ENCODE measurements around the gene ZFPM1.

Gene ZFPM1

DNA sequence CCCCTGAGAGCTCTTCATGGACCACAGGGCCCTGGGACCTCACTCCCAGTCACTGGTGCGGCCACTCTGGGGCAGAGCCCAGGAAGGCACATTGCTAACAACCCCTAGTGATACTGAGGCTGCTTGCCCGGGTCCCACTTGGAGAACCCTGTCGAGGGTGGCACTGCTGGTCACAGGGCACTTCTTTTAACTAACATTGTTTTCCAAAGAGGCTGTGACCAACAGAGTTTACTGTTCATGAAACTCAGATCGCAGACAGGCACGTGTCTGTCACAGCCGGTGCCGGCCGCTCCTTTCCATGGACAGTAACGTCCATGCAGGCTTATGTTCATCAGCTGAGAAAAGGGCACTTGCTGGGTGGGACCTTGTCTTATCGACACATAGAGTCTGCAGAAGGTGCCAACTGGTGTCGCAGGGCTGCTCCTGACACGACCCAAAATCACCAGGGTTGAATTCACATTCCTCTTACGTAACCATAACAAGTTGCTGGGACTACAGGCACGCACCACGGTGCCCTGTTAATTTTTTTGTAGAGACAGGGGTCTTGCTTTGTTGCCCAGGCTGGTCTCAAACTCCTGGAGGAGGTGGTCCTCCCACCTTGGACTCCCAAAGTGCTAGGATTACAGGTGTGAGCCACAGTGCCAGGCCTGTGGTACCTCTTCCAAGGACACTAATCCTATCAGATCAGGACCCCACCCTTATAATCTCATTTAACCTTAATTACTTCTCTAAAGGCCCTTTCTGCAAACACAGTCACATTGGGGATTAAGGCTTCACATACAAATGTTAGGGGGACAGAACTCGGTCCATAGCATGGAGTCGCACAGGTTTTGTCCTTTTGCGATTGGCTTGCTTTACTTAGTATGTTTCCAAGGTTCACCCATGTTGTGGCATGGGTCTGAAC, 115.9 kb downstream of the ZFPM1 start:
- DNase-seq (ENCODE audit: low spot score), result no peak

DNA sequence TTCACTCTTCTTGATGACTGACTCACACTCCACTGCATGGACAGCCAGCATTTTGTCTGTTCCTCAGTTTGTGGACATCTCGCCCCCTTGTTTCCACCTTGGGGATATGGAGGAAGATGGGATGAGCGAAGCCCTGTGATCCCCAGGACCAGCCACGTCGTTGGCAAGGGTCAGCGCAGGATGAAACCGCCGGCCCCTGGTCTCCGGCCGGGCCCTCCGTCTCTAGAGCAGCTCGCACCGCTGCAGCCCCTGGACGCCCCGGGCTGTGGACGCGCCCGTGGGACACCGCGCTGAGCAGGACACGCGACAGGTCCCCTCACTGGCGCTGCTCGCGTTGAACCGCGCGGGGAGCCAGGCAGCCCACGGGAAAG, 116.5 kb downstream of the ZFPM1 start:
- DNase-seq (ENCODE audit: low spot score), result peak; percentile 35

DNA sequence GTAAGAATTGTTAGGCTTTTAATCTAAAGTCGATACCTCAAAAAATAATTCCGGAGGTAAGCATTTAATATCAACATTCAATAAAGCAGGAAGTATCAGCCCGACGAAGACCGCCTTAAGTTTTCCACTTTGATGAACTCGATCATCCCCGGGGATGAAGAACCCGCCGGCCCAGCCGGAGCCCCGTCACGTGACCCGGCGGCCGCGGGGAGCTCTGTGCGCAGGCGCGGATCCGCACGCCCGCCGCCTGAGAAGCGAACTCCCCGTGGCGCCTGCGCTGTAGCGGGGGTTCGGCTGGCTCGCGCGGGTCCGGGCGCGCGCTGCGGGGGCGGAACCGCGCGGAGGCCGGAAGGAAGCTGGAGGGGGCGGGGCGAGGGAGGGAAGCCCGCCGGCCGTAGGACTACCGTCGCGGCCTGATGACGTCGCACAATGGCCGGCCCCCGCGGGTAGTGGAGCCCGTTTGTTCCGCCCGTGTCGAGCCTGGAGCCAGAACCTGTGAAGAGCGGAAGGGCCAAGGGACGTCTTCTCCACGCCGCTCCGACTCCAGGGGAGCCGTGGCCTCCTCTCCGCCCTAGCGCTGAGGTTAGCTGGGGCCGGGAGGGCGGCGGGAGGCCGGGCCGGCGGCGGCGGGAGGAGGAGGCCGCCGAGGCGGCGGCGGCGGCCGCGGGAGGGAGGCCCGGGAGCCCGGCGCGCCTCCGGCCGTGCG, 117.1 kb downstream of the ZFPM1 start, which contains the start of gene ZC3H18:
Gene ZC3H18 (plus strand): TSS at position 419 of the 706 bp plus-strand sequence. CDS start 6,721 bp downstream, outside the sequence.
- peak; percentile 100 for DNase-seq (ENCODE audit: low spot score)

DNA sequence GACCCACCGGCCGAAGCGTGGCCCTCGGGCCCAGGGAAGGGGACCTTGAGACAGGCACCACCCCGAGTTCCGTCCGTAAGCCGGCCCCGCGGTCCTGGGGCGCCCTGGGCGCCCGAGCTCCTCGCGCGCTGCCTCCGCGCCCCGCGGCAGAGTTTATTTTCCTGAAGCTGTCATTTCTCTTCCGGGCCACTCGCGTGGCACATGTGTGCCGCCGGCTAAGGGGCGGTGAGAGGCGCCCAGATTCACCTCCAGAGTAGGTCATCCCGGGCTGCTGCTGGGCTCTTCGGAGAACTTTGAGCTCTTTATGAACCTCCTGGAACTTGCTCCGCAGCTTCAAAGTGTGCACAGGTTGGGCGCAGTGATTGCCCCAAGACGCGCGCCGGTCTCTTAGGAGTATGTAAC, 117.6 kb downstream of the ZFPM1 start:
- DNase-seq (ENCODE audit: low spot score), result peak; percentile 40

DNA sequence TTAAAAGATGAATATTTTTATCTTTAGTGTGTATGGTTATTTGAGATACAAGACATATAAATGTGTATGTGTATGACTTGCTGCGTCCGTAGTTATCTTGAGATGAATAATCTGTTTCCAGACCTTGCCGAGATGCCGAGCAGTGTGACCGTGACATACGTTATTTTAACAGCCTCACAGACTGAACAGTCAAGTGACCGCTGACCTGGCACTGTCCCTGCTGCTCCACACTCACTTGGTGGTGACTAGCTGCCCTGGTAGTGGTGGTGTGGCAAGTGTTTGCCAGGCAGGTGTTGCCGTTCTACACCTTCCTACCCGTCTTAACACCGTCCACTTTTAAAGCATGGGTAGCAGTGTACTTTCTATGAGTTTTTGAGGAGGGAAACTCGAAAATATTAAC, 122.2 kb downstream of the ZFPM1 start:
- no peak for DNase-seq (ENCODE audit: low spot score)

DNA sequence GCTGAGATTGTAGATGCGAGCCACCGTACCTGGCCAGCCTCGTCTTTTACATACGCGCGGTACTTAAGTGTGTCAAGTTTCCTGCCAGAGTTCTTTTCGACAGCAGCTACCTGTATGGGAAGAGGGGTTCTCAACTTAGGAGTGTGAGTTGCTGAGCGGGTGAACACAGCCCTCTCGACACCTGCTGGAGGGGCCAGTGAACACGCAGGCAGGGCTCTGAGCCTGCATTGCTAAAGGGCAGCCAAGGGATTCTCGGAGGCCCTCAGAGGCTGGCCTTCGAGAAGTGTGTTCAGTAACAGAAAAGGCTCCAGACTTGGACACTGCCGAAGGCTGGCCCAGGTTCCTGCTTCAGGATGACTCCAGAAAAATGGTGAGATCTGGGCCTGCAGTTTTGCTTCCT, 123.2 kb downstream of the ZFPM1 start:
- DNase-seq (ENCODE audit: low spot score), result no peak

DNA sequence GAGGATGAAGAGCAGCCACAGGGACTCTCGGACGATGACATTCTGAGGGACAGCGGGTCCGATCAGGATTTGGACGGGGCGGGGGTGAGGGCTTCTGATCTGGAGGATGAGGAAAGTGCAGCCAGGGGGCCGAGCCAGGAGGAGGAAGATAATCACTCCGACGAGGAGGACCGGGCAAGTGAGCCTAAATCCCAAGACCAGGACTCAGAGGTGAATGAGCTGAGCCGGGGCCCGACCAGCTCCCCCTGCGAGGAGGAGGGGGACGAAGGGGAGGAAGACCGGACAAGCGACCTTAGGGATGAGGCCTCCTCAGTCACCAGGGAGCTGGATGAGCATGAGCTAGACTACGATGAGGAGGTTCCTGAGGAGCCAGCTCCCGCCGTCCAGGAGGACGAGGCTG, 124.1 kb downstream of the ZFPM1 start:
- no peak for DNase-seq (ENCODE audit: low spot score)

DNA sequence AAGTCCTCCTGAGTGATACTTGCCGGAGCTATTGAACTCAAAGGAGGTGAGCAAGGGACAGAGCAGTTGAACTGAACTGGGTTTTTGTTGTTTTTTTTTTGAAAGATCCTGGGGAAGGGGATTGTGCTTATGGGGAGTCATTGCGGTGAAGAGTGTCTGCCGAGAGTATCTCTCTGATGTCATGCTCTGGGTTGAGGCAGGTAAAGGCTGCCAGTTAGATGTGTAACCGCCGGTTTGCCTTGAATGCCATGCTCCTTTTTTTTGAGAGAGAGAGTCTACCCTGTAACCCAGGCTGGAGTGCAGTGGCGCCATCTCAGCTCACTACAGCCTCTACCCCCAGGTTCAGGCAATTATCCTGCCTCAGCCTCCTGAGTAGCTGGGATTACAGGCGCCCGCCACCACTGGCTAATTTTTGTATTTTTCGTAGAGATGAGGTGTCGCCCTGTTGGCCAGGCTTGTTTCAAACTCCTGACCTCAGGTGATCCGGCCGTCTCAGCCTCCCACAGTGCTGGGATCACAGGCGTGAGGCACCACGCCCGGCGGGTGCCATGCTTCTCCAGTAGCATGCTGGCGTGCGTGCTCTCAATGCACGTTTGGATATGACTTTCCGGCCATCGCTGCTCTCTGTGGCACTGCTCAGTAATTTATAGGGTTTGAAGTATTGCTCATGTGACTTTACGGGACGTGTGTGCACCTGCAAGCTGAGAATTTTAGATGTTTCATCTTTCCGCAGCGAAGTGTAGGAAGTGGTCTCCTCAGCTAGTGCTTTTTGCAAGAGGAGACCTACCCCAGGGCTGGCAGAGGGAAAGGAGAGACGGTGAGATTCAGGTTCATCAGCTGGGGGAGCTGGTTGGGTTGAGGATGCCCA, 125.6 kb downstream of the ZFPM1 start:
- no peak for DNase-seq (ENCODE audit: low spot score)

DNA sequence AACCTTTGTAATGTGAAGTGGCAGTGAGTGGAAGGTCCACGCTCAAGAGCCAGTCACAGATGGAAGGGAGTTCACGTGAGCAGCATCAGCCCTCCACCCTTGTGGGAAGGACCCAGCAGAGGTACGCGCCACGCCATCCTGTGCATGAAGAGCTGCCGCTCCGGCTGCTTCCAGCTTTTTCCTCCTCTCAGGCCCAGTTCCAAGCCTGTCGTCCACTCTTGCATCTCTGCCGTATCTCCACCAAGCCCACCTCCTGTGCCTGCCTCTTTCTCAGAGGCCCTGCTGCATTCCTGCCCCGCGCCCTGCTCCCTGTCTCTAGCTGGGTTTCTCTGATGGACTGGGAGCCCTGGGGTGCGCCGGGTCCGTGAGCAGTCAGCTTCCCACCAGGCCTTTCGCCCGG, 127.3 kb downstream of the ZFPM1 start:
- DNase-seq (ENCODE audit: low spot score), result no peak

DNA sequence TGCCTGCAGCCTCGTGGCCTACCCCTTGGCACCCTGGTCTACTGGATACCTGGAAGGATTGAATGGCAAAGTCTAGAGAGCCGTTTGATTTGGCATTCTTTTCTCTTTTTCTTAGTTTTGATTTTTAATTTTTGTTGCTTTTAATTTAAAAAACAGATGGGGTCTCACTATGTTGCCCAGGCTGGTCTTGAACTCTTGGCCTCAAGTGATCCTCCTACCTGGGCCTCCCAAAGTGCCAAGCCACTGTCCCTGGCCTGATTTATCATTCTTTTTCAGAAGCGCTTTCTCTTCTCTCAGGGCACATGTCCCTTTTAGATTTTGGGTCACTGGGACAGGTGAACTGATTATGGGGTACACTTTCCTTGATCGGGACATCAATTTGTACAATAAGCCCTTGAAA, 128.0 kb downstream of the ZFPM1 start:
- DNase-seq (ENCODE audit: low spot score), result no peak

DNA sequence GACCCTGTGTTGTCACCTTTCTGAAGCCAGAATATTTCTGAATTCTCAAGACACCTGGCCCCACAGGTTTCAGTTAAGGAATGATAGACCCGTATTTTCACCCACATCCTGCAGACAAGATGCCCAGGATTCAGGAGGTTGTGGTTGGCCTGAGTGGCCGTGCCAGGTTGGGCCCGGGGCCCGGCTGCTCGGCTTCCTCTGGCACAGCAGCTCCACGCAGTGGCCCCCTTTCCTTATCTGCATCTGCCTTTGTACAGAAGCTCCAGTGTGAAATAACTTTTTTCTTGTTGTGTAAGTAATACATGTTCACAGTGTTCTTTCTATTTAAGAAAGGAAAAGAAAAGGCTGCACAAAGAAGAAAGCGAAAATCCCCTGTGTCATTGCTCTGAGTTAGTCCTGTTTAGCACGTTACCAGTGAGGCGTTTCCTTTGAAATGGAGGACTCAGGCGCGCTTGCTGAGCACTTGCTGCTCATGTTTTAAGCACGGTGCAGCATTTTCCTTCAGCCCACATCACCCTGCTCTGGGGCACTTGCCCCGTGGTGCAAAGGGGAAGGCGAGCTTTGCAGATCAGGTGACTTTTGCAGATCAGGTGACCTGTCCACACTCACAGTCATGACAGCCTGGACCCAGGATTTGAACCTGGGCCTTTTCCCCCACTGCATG, 130.0 kb downstream of the ZFPM1 start:
- DNase-seq (ENCODE audit: low spot score), result no peak

DNA sequence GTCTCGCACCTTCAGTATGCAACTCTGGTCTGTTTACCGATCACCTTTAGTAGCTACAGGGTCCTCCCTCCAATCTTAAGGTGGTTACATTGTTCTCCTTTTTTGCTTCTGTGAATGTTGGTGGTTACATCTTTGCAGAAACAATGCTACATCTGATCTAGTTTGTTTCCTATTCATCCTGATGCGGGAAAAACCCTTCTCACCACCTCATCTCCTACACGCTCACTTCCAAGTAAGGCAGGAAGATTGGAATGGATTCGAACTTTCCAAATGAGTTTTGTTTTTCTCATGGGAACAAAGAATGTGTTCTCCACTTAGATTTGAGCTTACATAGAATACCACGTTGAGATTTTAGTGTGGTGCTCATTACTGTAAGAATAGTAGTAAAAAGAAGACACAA, 131.6 kb downstream of the ZFPM1 start:
- no peak for DNase-seq (ENCODE audit: low spot score)

DNA sequence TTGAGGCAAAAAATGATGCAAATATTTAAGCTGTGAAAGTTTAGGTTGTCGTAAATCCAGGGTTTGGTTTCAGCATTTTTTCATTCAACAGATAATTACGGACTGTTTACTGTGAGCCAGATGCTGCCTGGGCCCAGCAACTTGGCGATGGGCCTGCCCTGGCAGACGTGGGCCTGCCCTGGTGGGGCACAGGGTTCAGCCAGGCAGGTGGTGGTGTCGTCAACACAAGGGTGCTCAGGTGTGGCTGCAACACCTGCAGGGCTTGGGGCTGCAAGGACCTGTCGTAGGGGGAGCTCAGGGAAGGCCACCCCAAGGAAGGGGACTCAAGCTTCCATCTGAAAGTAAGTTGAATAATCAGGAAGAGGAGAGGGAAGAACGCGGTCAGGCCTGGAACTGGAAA, 132.2 kb downstream of the ZFPM1 start:
- no peak for DNase-seq (ENCODE audit: low spot score)

DNA sequence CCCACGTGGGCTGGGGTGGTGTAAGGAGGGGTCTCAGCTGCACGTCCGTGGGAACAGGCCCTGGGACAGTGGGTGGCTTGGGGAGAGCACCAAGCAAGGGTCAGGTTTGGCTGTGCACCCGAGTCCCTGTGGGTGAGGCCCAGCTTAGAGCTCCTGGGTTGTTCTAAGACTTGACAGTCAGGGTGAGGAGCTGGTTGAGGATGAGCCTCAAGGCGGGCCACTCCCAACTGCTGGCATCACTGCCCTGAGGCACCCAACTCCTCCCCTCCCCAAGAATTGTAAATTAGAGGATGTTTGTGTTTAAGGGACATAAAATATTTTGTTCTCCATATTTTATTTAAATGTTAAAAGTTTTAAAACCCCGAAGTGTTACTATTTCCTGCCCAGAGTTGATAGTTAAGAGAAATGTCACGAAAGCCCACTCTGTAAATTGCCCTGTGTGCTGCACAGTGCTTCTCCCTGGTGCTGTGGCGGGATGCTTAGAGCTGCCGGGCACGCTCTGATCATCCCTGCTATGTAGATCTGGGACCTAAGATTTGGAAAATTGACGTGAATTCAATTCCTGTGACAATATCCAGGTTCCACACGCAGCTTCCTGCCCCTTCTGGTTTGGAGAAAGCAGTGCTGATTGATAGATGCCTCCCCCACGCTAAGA, 133.0 kb downstream of the ZFPM1 start:
- no peak for DNase-seq (ENCODE audit: low spot score)
